NCI-H2107 treated with DMSO at 0.1 percent for 48 hours (cell line): ENCODE measurements around the gene SEMA4G.
A peak's percentile ranks its signal among the peaks of the same experiment; 100 is the strongest.

Source experiments
- DNase-seq: peaks from one replicate; lab custom pipeline; 2025; ENCODE audit not compliant: unreplicated experiment; lab: John Stamatoyannopoulos, UW

SEMA4G gene

GRCh38 chr10:100987685-100988049 is 18.4 kb downstream of the SEMA4G start:
- no peak for DNase-seq

DNA sequence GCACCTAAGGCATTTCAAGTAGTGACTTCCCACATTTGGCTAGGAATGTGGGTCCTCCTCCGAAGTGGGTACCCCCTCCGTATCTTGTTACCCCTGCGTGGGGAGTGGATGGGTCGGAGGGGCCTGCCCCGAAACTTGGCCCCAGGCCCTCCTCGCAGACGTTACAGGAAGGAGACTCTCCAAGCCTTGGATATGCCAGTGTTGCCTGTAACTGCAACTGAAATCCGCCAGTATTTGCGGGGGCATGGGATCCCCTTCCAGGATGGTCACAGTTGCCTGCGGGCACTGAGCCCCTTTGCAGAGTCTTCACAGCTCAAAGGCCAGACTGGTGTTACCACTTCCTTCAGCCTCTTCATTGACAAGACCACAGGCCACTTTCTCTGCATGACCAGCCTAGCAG is 18.9 kb downstream of the SEMA4G start:
- DNase-seq, result no peak

DNA sequence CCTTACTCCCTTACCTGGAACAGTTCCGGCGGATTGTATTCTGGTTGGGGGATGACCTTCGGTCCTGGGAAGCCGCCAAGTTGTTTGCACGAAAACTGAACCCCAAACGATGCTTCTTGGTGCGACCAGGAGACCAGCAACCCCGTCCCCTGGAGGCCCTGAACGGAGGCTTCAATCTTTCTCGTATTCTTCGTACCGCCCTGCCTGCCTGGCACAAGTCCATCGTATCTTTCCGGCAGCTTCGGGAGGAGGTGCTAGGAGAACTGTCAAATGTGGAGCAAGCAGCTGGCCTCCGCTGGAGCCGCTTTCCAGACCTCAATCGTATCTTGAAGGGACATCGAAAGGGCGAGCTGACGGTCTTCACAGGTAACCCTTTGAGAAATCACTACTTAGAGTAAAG is 19.8 kb downstream of the SEMA4G start:
- no peak for DNase-seq

GRCh38 chr10:100993986-100994708 is 24.8 kb downstream of the SEMA4G start:
- peak; percentile 15 for DNase-seq

DNA sequence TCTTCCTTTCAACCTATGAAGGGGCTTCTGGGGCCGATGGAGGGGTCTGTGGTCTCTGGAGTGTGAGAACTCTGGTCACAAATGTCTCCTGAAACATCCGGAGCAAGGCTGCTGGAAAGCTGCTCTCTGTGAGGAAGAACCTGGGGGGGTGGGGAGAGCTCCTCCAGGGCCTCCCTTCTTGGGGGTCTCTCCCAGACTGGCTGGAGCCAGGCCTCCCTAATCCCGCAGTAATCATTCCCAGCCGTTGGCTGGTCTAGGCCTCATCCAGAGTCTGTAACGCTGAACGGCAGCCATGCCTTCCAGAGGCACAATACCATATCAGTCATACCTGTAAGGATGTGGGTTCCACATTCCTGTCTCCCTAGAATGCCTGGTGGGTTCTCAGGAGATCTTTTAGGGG is 25.9 kb downstream of the SEMA4G start:
- no peak for DNase-seq

GRCh38 chr10:100996678-100997359 is 27.5 kb downstream of the SEMA4G start:
- no peak for DNase-seq

DNA sequence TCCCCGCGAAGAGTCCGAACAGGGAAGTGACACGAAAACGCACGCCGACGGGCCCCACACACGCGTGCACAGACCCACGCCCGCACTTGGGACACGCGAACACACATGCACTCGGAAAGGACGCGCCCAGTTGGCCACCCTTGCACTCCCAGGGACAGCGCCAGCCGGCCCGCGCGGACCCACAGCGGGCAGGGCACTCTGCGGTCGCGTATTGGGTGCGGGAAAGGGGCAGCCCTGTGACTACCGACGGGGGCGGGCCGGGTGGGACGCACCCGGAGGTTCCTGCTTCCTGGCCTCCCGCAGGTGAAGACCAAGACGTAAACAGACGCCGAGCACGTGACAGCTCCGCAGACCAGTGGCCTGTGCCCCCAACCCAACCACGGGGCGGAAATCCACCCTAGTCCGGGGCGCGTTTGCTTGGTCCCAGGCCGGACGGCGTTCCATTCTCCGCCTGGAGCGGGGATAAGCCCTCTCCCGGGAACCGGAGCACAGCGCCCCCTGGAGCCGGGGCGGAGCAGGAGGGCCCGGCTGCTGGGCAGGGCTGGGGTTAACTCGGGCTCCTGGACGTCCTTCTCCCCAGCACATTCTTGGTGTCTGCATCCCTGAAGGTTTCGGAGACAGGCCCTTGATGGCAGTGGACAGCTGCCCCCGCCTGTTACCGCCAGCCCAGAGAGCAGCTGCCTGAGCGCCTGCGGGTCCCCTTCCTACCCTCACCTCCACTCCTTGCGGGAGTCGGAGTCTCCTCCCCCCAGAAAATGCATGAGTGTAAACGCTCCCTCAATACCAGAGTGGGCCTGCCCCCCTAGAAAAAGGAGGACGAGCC is 28.3 kb downstream of the SEMA4G start:
- no peak for DNase-seq

GRCh38 chr10:100998183-100998990 is 29.1 kb downstream of the SEMA4G start:
- peak; percentile 46 for DNase-seq

DNA sequence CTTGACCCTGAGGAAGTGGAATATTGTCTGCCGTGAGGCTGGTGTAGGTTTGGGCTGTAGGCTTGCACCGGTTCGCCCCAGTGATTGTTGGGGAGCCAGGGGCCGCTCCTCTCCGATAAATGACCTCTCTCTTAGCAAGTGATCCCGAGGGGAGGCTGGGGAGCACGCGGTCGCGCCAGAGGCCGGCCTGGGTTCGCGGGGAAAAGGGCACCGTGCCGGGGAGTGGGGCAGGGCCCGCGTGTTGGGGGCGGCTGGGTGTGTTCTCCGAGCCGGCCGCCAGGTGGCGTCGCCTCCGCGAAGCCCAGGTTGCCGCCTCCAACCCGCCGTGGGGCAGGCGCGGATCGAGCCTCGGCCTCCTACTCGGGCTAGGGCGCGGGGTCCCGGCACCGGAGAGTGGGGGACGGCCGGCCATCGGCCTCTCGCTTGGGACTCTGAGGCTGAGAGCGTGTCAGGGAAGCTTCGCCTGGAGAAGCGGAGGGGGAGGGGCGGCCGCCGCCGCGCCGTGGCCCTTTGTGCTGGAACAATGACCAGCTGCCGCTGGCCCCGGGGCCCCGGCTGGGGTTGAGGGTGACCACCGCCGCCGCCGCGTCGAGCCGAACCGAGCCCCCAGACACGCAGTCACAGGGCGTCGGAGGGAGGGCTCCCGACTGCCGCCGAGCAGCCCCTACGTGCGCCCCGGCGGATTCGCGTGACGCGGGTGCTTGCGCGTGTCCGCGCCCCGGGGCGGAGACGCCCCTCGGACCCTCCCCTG is 29.9 kb downstream of the SEMA4G start:
- no peak for DNase-seq

GRCh38 chr10:100999742-101000126 is 30.4 kb downstream of the SEMA4G start, which contains the start of gene LZTS2:
TSS of gene LZTS2 (plus strand) at chr10:100999808. CDS start at chr10:101002539, 2,731 bp downstream.
- DNase-seq, result no peak

- DNase-seq, result no peak
These were observed 31.0 kb downstream of the SEMA4G start for GRCh38 chr10:101000127-101000914.

DNA sequence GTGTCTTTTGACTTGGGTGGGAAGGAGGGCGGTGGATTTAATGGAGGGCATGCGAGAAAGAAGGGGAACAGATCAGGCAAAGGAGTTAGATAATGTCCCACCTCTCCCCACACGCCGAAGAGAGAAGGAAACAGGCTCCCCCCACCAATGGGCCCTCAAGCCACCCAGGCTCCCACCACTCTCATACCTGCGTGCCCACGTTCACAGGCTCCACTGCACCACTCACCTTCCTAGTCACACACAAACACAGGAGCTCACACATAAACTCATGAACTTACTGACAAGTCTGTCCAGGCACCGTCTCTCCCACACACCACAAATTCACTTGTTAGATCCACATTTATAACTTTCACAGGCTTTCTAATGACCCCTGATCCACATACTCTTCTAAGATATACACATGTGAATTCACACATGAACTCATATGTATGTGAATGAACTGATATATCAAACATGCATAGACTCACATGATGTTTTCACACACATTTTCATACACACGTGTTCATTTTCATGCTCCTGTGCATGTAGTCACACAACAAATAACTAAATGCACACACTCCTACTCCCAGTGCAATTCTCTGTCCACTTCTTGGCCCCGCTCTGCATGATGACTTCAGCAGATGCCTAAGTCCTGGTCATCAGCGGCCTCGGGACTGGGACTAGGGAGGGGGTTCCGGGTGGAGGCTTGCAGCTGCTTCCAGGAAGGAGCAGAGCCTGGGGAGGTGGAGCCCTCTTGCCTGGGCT is 31.8 kb downstream of the SEMA4G start:
- no peak for DNase-seq

GRCh38 chr10:101001659-101002035 is 32.3 kb downstream of the SEMA4G start:
- DNase-seq, result no peak

DNA sequence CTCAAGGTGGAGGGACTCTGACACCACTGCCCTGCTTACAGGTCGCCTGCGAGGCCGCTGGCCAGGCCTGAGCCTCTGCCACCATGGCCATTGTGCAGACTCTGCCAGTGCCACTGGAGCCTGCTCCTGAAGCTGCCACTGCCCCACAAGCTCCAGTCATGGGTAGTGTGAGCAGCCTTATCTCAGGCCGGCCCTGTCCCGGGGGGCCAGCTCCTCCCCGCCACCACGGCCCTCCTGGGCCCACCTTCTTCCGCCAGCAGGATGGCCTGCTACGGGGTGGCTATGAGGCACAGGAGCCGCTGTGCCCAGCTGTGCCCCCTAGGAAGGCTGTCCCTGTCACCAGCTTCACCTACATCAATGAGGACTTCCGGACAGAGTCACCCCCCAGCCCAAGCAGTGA is 33.2 kb downstream of the SEMA4G start:
- DNase-seq, result no peak

- no peak for DNase-seq
These were observed 34.4 kb downstream of the SEMA4G start for GRCh38 chr10:101003639-101004206.

- DNase-seq, result no peak
These were observed 36.1 kb downstream of the SEMA4G start for GRCh38 chr10:101005361-101005760.

DNA sequence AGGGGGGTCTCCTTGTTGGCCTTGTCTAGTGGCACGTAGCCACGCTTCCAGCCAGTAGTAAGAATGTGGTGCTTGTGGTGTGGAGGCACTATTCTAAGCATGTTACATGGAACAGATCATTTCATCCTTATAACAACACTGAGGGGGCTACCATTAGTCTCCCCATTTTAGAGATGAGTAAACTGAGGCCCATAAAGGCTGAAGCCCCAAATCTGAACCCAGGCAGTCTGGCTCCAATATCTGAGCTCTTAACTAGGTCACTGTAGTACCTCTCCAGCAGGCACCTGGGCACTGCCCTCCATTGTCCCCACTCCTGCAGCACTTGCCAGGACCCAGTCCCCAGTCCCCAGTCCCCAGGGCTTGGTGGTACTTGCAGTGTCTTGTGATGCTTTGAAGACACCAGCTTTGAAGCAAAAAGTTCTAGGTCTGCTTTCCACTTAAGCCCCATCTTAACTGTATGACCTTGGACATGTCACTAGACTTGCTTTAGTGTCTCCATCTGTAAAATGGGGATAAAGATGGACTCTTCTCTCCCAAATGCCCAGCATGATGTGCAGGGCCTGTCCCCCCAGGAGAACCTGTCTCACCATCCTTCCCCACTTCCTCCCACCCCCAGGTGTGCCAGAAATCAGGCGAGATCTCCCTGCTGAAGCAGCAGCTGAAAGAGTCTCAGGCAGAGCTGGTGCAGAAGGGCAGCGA is 36.7 kb downstream of the SEMA4G start:
- no peak for DNase-seq

DNA sequence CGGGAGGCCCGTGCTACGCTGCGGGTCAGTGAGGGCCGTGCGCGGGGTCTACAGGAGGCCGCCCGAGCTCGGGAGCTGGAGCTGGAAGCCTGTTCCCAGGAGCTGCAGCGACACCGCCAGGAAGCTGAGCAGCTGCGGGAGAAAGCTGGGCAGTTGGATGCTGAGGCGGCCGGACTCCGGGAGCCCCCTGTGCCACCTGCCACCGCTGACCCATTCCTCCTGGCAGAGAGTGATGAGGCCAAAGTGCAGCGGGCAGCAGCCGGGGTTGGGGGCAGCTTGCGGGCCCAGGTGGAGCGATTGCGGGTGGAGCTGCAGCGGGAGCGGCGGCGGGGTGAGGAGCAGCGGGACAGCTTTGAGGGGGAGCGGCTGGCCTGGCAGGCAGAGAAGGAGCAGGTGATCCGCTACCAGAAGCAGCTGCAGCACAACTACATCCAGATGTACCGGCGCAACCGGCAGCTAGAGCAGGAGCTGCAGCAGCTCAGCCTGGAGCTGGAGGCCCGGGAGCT is 37.3 kb downstream of the SEMA4G start:
- DNase-seq, result no peak
